ENCODE results near the gene MTERF4.

- TF ChIP-seq E2F6 (IDR thresholded peaks at IDR 0.05) (no peak), EZH2 (IDR thresholded peaks at IDR 0.05; ENCODE audit: low read depth, low read length, severe bottlenecking) (no peak), RBBP5 (IDR thresholded peaks at IDR 0.05; ENCODE audit: borderline replicate concordance, low read depth, low read length) (no peak), CTCF (IDR thresholded peaks at IDR 0.05; ENCODE audit: control extremely low read depth in 1 of 3, insufficient read depth in 1 of 3, low read depth in 1 of 3, low read length in 3 of 3) (no peak), BRCA1 (IDR thresholded peaks at IDR 0.05; ENCODE audit: low read depth, low read length) (no peak)
These were observed 13.7 kb downstream of the MTERF4 start for GRCh38 chr2:241088376-241088775.

All from H1 (cell line).